Fibroblast of lung (primary cell): Measurements from ENCODE around the gene ATAD3B. TPM values are rescaled to one million over a fixed set of nuclear protein-coding genes. Genes with fewer than 3 reads are reported as not detected.

Source experiments
- DNase-seq, 2 donors: peaks; one replicate each; pipeline versions ENCODE4 v3.0.0 to v3.0.0-alpha.2; 2010; ENCODE audit warnings: low read depth in 2 of 2
- H2AFZ ChIP-seq: 2 replicates; pipeline ENCODE4 v1.5.1; 2012; ENCODE audit warnings: low read length, control low read depth, inconsistent platforms
- H3K27ac ChIP-seq: 2 replicates; pipeline ENCODE4 v1.5.1; 2011; ENCODE audit warnings: low read length, control low read depth; ENCODE audit not compliant: insufficient read depth
- H3K27me3 ChIP-seq: 2 replicates; pipeline ENCODE4 v1.5.1; 2011; ENCODE audit warnings: mild to moderate bottlenecking, low read length; ENCODE audit not compliant: control insufficient read depth, insufficient read depth
- H3K36me3 ChIP-seq: 2 replicates; pipeline ENCODE4 v1.5.1; 2011; ENCODE audit warnings: low read length; ENCODE audit not compliant: control insufficient read depth, insufficient read depth
- H3K4me1 ChIP-seq: 2 replicates; pipeline ENCODE4 v1.5.1; 2011; ENCODE audit warnings: low read length; ENCODE audit not compliant: control insufficient read depth, insufficient read depth; ENCODE audit errors: extremely low read depth
- H3K4me2 ChIP-seq: 2 replicates; pipeline ENCODE4 v1.5.1; 2011; ENCODE audit warnings: low read length, control low read depth; ENCODE audit not compliant: insufficient read depth; ENCODE audit errors: extremely low read depth
- H3K4me3 ChIP-seq, 4 experiments: fragments of 200-600 bp in 1 of 4; sonication (generic) in 1 of 4; replicated peaks in 1 of 4; 2 replicates each; pipeline ENCODE4 v1.5.1; 2011 to 2016; ENCODE audit warnings: low read length in 4 of 4, low read depth in 3 of 4, mild to moderate bottlenecking in 3 of 4, control low read depth in 2 of 4, inconsistent platforms in 1 of 4, mixed read lengths in 1 of 4; ENCODE audit not compliant: insufficient read depth in 1 of 4; ENCODE audit errors: control extremely low read depth in 1 of 4
- H3K79me2 ChIP-seq: 2 replicates; pipeline ENCODE4 v1.5.1; 2012; ENCODE audit warnings: mild to moderate bottlenecking, low read length, inconsistent platforms; ENCODE audit not compliant: control insufficient read depth, insufficient read depth
- H3K9ac ChIP-seq: 2 replicates; pipeline ENCODE4 v1.5.1; 2011; ENCODE audit warnings: mild to moderate bottlenecking, low read length, control low read depth; ENCODE audit not compliant: insufficient read depth
- H3K9me3 ChIP-seq: 2 replicates; pipeline ENCODE4 v1.5.1; 2012; ENCODE audit warnings: low read depth, low read length; ENCODE audit not compliant: control insufficient read depth, insufficient read depth
- H4K20me1 ChIP-seq: 2 replicates; pipeline ENCODE4 v1.5.1; 2011; ENCODE audit warnings: low read length; ENCODE audit not compliant: control insufficient read depth, insufficient read depth; ENCODE audit errors: extremely low read depth
- EZH2 ChIP-seq: IDR thresholded peaks from 2 replicates; pipeline ENCODE4 v1.5.1; 2012; ENCODE audit warnings: low read length, control low read depth, mild to moderate bottlenecking; ENCODE audit errors: missing control alignments
- polyA plus RNA-seq, 2 donors: library from polyadenylated mRNA; depleted of rRNA in 1 of 2; stranded (reverse) in 1 of 2; unstranded in 1 of 2; fragments of >200 nt; gene quantifications; 2 replicates each; pipeline ENCODE4 v1.2.1, GENCODE V29; 2011 to 2012; ENCODE audit warnings: missing spikeins in 1 of 2
- total RNA-seq: library from RNA; depleted of rRNA; stranded (reverse); fragments of >200 nt; gene quantifications from 2 replicates; pipeline ENCODE4 v1.2.1, GENCODE V29; 2014
- TF ChIP-seq, protein P1 (sequence below), 2 donors: IDR thresholded peaks in 1 of 2; conservative IDR thresholded peaks in 1 of 2; 1 replicate in 1 of 2; 2 replicates in 1 of 2; pipeline ENCODE4 v1.5.1; 2011 to 2012; ENCODE audit warnings: low read length in 2 of 2, control low read depth in 1 of 2, inconsistent platforms in 1 of 2, low read depth in 1 of 2, mild to moderate bottlenecking in 1 of 2

The ATAD3B gene
- total and polyA plus RNA-seq, 2 donors (not counting 1 experiment from before 2014, with no cell fraction given) = 7.0 to 15.0 TPM

DNA sequence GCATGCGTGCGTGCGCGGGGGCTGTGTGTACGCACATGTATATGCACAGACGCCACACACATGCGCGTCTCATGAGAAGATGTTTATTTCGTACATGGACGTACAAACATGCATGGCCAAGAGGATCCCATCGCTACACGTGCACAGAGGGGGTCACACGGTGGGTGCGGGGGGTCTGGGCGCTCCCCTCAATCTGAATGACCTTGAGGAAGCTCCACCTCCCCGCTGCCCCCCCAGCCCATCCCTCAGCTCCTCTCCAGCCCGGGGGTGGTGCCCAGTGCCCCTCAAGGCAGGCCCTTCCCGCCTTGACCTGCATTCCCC, 67.4 kb downstream of the ATAD3B start:
- Histone ChIP-seq H3K4me2 (peak overlapping the region; percentile 69), H3K27me3 (no peaks in the 10 kb centered on the region), H3K79me2 (peaks cover 26% of the 10 kb centered on the region), H4K20me1 (peaks cover 3% of the 10 kb centered on the region), H3K36me3 (peaks cover 30% of the 10 kb centered on the region), H2AFZ (no peak overlapping the region), H3K4me1 (peaks cover 6% of the 10 kb centered on the region), H3K4me3 (peak overlapping the region; percentile 56 to 66 (median 60)), H3K9ac (peak overlapping the region; percentile 52), H3K9me3 (no peaks in the 10 kb centered on the region), H3K27ac (peak overlapping the region; percentile 58)
- DNase-seq = no peak
- TF ChIP-seq EZH2 = no peak
- TF ChIP-seq, protein P1, sequence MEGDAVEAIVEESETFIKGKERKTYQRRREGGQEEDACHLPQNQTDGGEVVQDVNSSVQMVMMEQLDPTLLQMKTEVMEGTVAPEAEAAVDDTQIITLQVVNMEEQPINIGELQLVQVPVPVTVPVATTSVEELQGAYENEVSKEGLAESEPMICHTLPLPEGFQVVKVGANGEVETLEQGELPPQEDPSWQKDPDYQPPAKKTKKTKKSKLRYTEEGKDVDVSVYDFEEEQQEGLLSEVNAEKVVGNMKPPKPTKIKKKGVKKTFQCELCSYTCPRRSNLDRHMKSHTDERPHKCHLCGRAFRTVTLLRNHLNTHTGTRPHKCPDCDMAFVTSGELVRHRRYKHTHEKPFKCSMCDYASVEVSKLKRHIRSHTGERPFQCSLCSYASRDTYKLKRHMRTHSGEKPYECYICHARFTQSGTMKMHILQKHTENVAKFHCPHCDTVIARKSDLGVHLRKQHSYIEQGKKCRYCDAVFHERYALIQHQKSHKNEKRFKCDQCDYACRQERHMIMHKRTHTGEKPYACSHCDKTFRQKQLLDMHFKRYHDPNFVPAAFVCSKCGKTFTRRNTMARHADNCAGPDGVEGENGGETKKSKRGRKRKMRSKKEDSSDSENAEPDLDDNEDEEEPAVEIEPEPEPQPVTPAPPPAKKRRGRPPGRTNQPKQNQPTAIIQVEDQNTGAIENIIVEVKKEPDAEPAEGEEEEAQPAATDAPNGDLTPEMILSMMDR (conservative IDR thresholded peaks at IDR 0.05 in 1 of 2, IDR thresholded peaks at IDR 0.05 in 1 of 2; ENCODE audit: low read depth in 1 of 2, low read length in 2 of 2) = no peak

DNA sequence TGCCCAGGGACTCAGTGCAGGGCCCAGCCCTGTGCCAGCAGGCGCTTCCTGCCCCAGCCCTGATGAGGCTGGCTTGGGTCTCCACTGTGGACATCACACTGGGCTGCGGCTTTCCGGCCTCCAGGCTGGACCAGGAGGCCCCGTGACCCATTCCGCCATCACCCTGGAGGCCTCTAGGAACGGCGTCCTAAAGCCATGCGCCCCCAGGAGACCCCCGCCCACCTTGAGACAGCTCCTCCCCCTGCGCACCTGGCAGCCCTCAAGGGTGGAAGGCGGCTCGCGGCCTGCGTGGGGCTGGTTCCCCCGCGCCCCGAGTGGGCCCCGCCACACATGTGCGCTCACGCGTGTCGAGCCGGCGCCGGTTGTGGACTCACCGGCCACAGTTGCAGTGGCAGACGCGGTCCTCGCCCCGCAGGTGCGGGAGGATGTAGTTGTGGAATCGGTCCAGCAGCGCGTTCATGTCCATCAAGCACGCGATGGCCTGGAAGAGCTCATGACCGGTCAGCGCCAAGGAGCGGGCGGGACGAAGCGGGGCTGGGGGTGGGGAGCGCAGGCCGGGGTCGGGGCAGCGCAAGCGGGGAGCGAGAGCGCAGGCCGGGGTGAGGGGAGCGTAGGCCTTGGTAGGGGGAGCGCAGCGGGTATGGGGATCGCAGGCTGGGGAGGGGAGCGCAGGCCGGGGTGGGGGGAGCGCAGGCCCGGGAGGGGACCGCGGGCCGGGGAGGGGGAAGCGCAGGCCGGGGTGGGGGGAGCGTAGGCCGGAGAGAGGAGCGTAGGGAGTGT, 67.9 kb downstream of the ATAD3B start:
- Histone ChIP-seq H3K9ac (peak overlapping the region; percentile 52), H3K36me3 (peaks cover 27% of the 10 kb centered on the region), H4K20me1 (peaks cover 3% of the 10 kb centered on the region), H3K79me2 (peaks cover 26% of the 10 kb centered on the region), H3K4me1 (peaks cover 6% of the 10 kb centered on the region), H2AFZ (no peak overlapping the region), H3K9me3 (no peaks in the 10 kb centered on the region), H3K4me3 (peak overlapping the region; percentile 56 to 66 (median 60)), H3K4me2 (peak overlapping the region; percentile 69), H3K27me3 (no peaks in the 10 kb centered on the region), H3K27ac (peak overlapping the region; percentile 58)
- DNase-seq = peak; percentile 44 to 46
- no peak for TF ChIP-seq EZH2
- TF ChIP-seq, protein P1 (conservative IDR thresholded peaks at IDR 0.05 in 1 of 2, IDR thresholded peaks at IDR 0.05 in 1 of 2; ENCODE audit: low read depth in 1 of 2, low read length in 2 of 2) = no peak

GRCh38 chr1:1540090-1540817, 68.7 kb downstream of the ATAD3B start, which contains the start of gene TMEM240:
Gene TMEM240 (minus strand): TSS chr1:1540624. CDS start chr1:1540346, 278 bp downstream.
- Histone ChIP-seq H3K9ac (peak within 1 kb of the TSS; percentile 52), H3K9me3 (no peaks in the 10 kb centered on the region), H2AFZ (no peak within 1 kb of the TSS)

More at GRCh38 chr1:1540090-1540817, 68.7 kb downstream of the ATAD3B start, which contains the start of gene TMEM240:
- Histone ChIP-seq H3K79me2 (peaks cover 26% of the 10 kb centered on the region), H4K20me1 (peaks cover 3% of the 10 kb centered on the region), H3K4me3 (peak within 1 kb of the TSS; percentile 56 to 66 (median 60)), H3K27me3 (no peaks in the 10 kb centered on the region), H3K36me3 (peaks cover 27% of the 10 kb centered on the region), H3K4me1 (peaks cover 6% of the 10 kb centered on the region), H3K27ac (peak within 1 kb of the TSS; percentile 63), H3K4me2 (peak within 1 kb of the TSS; percentile 69)
- DNase-seq = peak; percentile 73 to 79
- TF ChIP-seq EZH2 = no peak
- TF ChIP-seq, protein P1 (conservative IDR thresholded peaks at IDR 0.05 in 1 of 2, IDR thresholded peaks at IDR 0.05 in 1 of 2; ENCODE audit: low read depth in 1 of 2, low read length in 2 of 2) = no peak
